Measurements from ENCODE around the gene ARHGEF4.
"Not testable (repeated sequence)": the region's sequence is repeated elsewhere in the genome, so short reads cannot be mapped to it uniquely, and the experiment has no call there.

ARHGEF4 gene

GRCh38 chr2:130898553-130898952, 61.8 kb downstream of the ARHGEF4 start:
- Histone ChIP-seq H3K36me3 (ENCODE audit: insufficient read depth, low read length) (no peaks in the 10 kb centered on the region), H3K9me3 (ENCODE audit: low read length) (no peaks in the 10 kb centered on the region), H3K27me3 (ENCODE audit: control insufficient read depth in 1 of 2, insufficient read depth in 2 of 2, low read length in 2 of 2) (no peaks in the 10 kb centered on the region), H3K27ac (ENCODE audit: low read depth, low read length) (no peak overlapping the region), H3K4me1 (ENCODE audit: insufficient read depth, low read length) (no peaks in the 10 kb centered on the region), H3K9ac (ENCODE audit: low read length) (no peak overlapping the region), H3K4me3 (ENCODE audit: low read depth in 1 of 2, low read length in 2 of 2) (no peak overlapping the region)

GRCh38 chr2:130899306-130899705, 62.6 kb downstream of the ARHGEF4 start:
- Histone ChIP-seq H3K9me3 (ENCODE audit: low read length) (no peaks in the 10 kb centered on the region), H3K9ac (ENCODE audit: low read length) (no peak overlapping the region), H3K27me3 (ENCODE audit: control insufficient read depth in 1 of 2, insufficient read depth in 2 of 2, low read length in 2 of 2) (no peaks in the 10 kb centered on the region), H3K36me3 (ENCODE audit: insufficient read depth, low read length) (no peaks in the 10 kb centered on the region), H3K4me1 (ENCODE audit: insufficient read depth, low read length) (no peaks in the 10 kb centered on the region), H3K4me3 (ENCODE audit: low read depth in 1 of 2, low read length in 2 of 2) (no peak overlapping the region), H3K27ac (ENCODE audit: low read depth, low read length) (no peak overlapping the region)

- no peaks in the 10 kb centered on the region for H3K27me3 ChIP-seq (ENCODE audit: control insufficient read depth in 1 of 2, insufficient read depth in 2 of 2, low read length in 2 of 2)
- no peaks in the 10 kb centered on the region for H3K4me1 ChIP-seq (ENCODE audit: insufficient read depth, low read length)
- H3K36me3 ChIP-seq (ENCODE audit: insufficient read depth, low read length): no peaks in the 10 kb centered on the region
- no peaks in the 10 kb centered on the region for H3K9me3 ChIP-seq (ENCODE audit: low read length)
- H3K4me3 ChIP-seq (ENCODE audit: low read depth in 1 of 2, low read length in 2 of 2): no peak overlapping the region
- H3K27ac ChIP-seq (ENCODE audit: low read depth, low read length): no peak overlapping the region
- no peak overlapping the region for H3K9ac ChIP-seq (ENCODE audit: low read length)
These were observed 64.3 kb downstream of the ARHGEF4 start for GRCh38 chr2:130901061-130901460.

- H3K4me1 ChIP-seq (ENCODE audit: insufficient read depth, low read length); H3K9ac ChIP-seq (ENCODE audit: low read length); H3K4me3 ChIP-seq (ENCODE audit: low read depth in 1 of 2, low read length in 2 of 2); H3K27ac ChIP-seq (ENCODE audit: low read depth, low read length); H3K36me3 ChIP-seq (ENCODE audit: insufficient read depth, low read length); H3K9me3 ChIP-seq (ENCODE audit: low read length); H3K27me3 ChIP-seq (ENCODE audit: control insufficient read depth in 1 of 2, insufficient read depth in 2 of 2, low read length in 2 of 2): not testable (repeated sequence)
These were observed 64.9 kb downstream of the ARHGEF4 start for GRCh38 chr2:130901626-130902025.

DNA sequence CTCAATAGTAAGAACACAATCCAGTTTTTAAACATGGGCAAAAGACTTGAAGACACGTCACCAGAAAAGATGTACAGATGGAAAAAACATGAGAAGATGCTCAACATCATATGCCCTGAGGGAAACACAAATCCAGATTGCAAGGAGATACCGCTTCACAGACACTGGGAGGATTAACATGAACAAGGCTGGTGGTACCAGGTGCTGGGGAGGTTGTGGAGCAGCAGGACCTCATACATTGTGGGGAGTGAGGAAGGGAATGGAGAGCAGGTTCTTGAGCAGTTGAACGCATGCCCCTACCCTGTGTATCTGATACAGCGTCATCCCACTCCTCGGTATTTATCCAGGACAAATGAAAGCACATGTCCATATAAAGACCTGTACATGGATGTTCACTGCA, 72.1 kb downstream of the ARHGEF4 start:
- no peaks in the 10 kb centered on the region for H3K4me1 ChIP-seq (ENCODE audit: insufficient read depth, low read length)

GRCh38 chr2:130910931-130911330, 74.2 kb downstream of the ARHGEF4 start:
- Histone ChIP-seq H3K27me3 (ENCODE audit: control insufficient read depth in 1 of 2, insufficient read depth in 2 of 2, low read length in 2 of 2) (peaks cover 0 to 6% of the 10 kb centered on the region in 2 donors), H3K27ac (ENCODE audit: low read depth, low read length) (no peak overlapping the region), H3K9me3 (ENCODE audit: low read length) (no peaks in the 10 kb centered on the region), H3K9ac (ENCODE audit: low read length) (no peak overlapping the region), H3K4me3 (ENCODE audit: low read depth in 1 of 2, low read length in 2 of 2) (no peak overlapping the region), H3K36me3 (ENCODE audit: insufficient read depth, low read length) (no peaks in the 10 kb centered on the region), H3K4me1 (ENCODE audit: insufficient read depth, low read length) (no peaks in the 10 kb centered on the region)

More for the DNA sequence above, 72.1 kb downstream of the ARHGEF4 start:
- Histone ChIP-seq H3K27me3 (ENCODE audit: control insufficient read depth in 1 of 2, insufficient read depth in 2 of 2, low read length in 2 of 2) (no peaks in the 10 kb centered on the region), H3K9me3 (ENCODE audit: low read length) (no peaks in the 10 kb centered on the region), H3K36me3 (ENCODE audit: insufficient read depth, low read length) (no peaks in the 10 kb centered on the region), H3K27ac (ENCODE audit: low read depth, low read length) (no peak overlapping the region), H3K4me3 (ENCODE audit: low read depth in 1 of 2, low read length in 2 of 2) (no peak overlapping the region), H3K9ac (ENCODE audit: low read length) (no peak overlapping the region)

GRCh38 chr2:130911482-130911881, 74.8 kb downstream of the ARHGEF4 start:
- Histone ChIP-seq H3K27ac (ENCODE audit: low read depth, low read length) (no peak overlapping the region), H3K27me3 (ENCODE audit: control insufficient read depth in 1 of 2, insufficient read depth in 2 of 2, low read length in 2 of 2) (peaks cover 0 to 11% of the 10 kb centered on the region in 2 donors), H3K36me3 (ENCODE audit: insufficient read depth, low read length) (no peaks in the 10 kb centered on the region), H3K4me1 (ENCODE audit: insufficient read depth, low read length) (no peaks in the 10 kb centered on the region), H3K9ac (ENCODE audit: low read length) (no peak overlapping the region), H3K9me3 (ENCODE audit: low read length) (no peaks in the 10 kb centered on the region), H3K4me3 (ENCODE audit: low read depth in 1 of 2, low read length in 2 of 2) (no peak overlapping the region)

DNA sequence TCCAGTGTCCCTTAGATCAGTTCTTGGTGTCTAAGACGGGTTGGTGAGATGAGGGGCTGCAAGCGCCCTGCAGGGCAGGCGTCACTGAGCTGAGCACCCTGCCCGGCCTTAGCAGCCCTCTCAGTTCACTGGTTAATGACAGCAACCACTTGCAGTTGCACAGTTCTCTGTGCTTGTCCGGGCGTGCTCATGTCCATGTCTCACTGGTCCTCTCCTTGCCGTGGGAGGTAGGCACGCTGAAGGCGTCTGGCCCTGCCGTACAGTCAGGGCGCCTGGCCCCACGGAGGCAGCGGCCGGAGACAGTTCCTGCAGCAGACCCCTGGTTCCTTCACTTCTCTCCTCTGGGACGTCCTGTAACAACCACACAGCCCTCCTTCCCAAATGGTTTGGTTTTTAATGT, 75.3 kb downstream of the ARHGEF4 start:
- no peak overlapping the region for H3K4me3 ChIP-seq (ENCODE audit: low read depth in 1 of 2, low read length in 2 of 2)
- no peak overlapping the region for H3K9ac ChIP-seq (ENCODE audit: low read length)
- H3K9me3 ChIP-seq (ENCODE audit: low read length): no peaks in the 10 kb centered on the region
- peaks cover 0 to 16% of the 10 kb centered on the region in 2 donors for H3K27me3 ChIP-seq (ENCODE audit: control insufficient read depth in 1 of 2, insufficient read depth in 2 of 2, low read length in 2 of 2)
- H3K36me3 ChIP-seq (ENCODE audit: insufficient read depth, low read length): no peaks in the 10 kb centered on the region
- no peaks in the 10 kb centered on the region for H3K4me1 ChIP-seq (ENCODE audit: insufficient read depth, low read length)
- no peak overlapping the region for H3K27ac ChIP-seq (ENCODE audit: low read depth, low read length)

- Histone ChIP-seq H3K9me3 (ENCODE audit: low read length) (no peaks in the 10 kb centered on the region), H3K9ac (ENCODE audit: low read length) (no peak overlapping the region), H3K27me3 (ENCODE audit: control insufficient read depth in 1 of 2, insufficient read depth in 2 of 2, low read length in 2 of 2) (peaks cover 0 to 20% of the 10 kb centered on the region in 2 donors), H3K4me1 (ENCODE audit: insufficient read depth, low read length) (no peaks in the 10 kb centered on the region), H3K27ac (ENCODE audit: low read depth, low read length) (no peak overlapping the region), H3K36me3 (ENCODE audit: insufficient read depth, low read length) (no peaks in the 10 kb centered on the region), H3K4me3 (ENCODE audit: low read depth in 1 of 2, low read length in 2 of 2) (no peak overlapping the region)
These were observed 75.8 kb downstream of the ARHGEF4 start for GRCh38 chr2:130912471-130912870.

GRCh38 chr2:130913891-130914290, 77.2 kb downstream of the ARHGEF4 start:
- H3K9ac ChIP-seq (ENCODE audit: low read length): no peak overlapping the region
- H3K27me3 ChIP-seq (ENCODE audit: control insufficient read depth in 1 of 2, insufficient read depth in 2 of 2, low read length in 2 of 2): peaks cover 0 to 20% of the 10 kb centered on the region in 2 donors
- no peaks in the 10 kb centered on the region for H3K9me3 ChIP-seq (ENCODE audit: low read length)
- H3K36me3 ChIP-seq (ENCODE audit: insufficient read depth, low read length): no peaks in the 10 kb centered on the region
- no peak overlapping the region for H3K4me3 ChIP-seq (ENCODE audit: low read depth in 1 of 2, low read length in 2 of 2)
- no peaks in the 10 kb centered on the region for H3K4me1 ChIP-seq (ENCODE audit: insufficient read depth, low read length)
- no peak overlapping the region for H3K27ac ChIP-seq (ENCODE audit: low read depth, low read length)

DNA sequence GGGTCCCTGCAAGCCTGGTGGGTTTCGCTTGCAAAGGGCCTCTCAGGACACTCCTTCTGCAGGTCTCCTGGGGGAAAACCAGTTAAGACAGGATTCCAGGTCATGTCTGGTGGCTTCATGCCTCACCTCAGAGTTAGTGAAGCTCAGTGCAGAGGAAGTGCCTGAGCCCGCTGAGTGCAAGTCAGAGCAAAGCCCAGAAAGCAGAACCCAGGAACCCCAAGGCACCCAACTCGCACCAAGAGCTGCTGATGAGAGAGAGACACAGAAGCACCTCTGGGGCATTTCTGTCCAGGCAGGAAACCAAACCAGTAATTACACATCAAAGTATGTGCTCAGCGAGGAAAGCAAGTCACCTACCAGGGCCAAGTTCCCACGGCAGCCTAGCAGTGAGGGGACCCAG, 78.4 kb downstream of the ARHGEF4 start:
- H3K9me3 ChIP-seq (ENCODE audit: low read length): no peaks in the 10 kb centered on the region
- peaks cover 0 to 20% of the 10 kb centered on the region in 2 donors for H3K27me3 ChIP-seq (ENCODE audit: control insufficient read depth in 1 of 2, insufficient read depth in 2 of 2, low read length in 2 of 2)
- H3K27ac ChIP-seq (ENCODE audit: low read depth, low read length): no peak overlapping the region
- no peaks in the 10 kb centered on the region for H3K4me1 ChIP-seq (ENCODE audit: insufficient read depth, low read length)
- no peak overlapping the region for H3K4me3 ChIP-seq (ENCODE audit: low read depth in 1 of 2, low read length in 2 of 2)
- no peaks in the 10 kb centered on the region for H3K36me3 ChIP-seq (ENCODE audit: insufficient read depth, low read length)
- H3K9ac ChIP-seq (ENCODE audit: low read length): no peak overlapping the region

- no peak overlapping the region for H3K4me3 ChIP-seq (ENCODE audit: low read depth in 1 of 2, low read length in 2 of 2)
- no peaks in the 10 kb centered on the region for H3K36me3 ChIP-seq (ENCODE audit: insufficient read depth, low read length)
- H3K9ac ChIP-seq (ENCODE audit: low read length): no peak overlapping the region
- H3K27me3 ChIP-seq (ENCODE audit: control insufficient read depth in 1 of 2, insufficient read depth in 2 of 2, low read length in 2 of 2): peaks cover 0 to 20% of the 10 kb centered on the region in 2 donors
- no peaks in the 10 kb centered on the region for H3K9me3 ChIP-seq (ENCODE audit: low read length)
- no peaks in the 10 kb centered on the region for H3K4me1 ChIP-seq (ENCODE audit: insufficient read depth, low read length)
- H3K27ac ChIP-seq (ENCODE audit: low read depth, low read length): no peak overlapping the region
These were observed 79.1 kb downstream of the ARHGEF4 start for GRCh38 chr2:130915595-130916437.
